Measurements from ENCODE around the gene DDX1. TPM values are rescaled to one million over a fixed set of nuclear protein-coding genes. Genes with fewer than 3 reads are reported as not detected.

Gene DDX1
- total and polyA plus RNA-seq, 9 of the 15 experiments (the other 6 are each of a cell fraction or from before 2014, with no cell fraction given): 116 to 277 (median 232) TPM

- TF ChIP-seq CBFA2T3 (IDR thresholded peaks at IDR 0.05) (no peak), ZNF143 (CRISPR knock-in tag; IDR thresholded peaks at IDR 0.05) (no peak), ZFX (CRISPR knock-in tag; IDR thresholded peaks at IDR 0.05) (peak; percentile 24; the same call in 1 of the 2 replicates), CBX2 (IDR thresholded peaks at IDR 0.05; ENCODE audit: insufficient read depth, low read length, poor library complexity, severe bottlenecking) (no peak), DPF2 (IDR thresholded peaks at IDR 0.05) (peak; percentile 71), ZFPM2 (CRISPR knock-in tag; IDR thresholded peaks at IDR 0.05) (no peak), ZNF445 (CRISPR knock-in tag; IDR thresholded peaks at IDR 0.05; ENCODE audit: low read depth) (no peak), PTTG1 (tag; IDR thresholded peaks at IDR 0.05; ENCODE audit: low read depth) (no peak), KAT8 (IDR thresholded peaks at IDR 0.05; ENCODE audit: low read depth) (no peak), HNRNPUL1 (IDR thresholded peaks at IDR 0.05; ENCODE audit: low read length) (no peak), HNRNPLL (IDR thresholded peaks at IDR 0.05; ENCODE audit: low read depth, low read length, poor library complexity, severe bottlenecking) (no peak), HDAC6 (IDR thresholded peaks at IDR 0.05; ENCODE audit: low read depth, low read length) (no peak), COPS2 (conservative IDR thresholded peaks at IDR 0.05) (no peak), SAFB (IDR thresholded peaks at IDR 0.05; ENCODE audit: borderline replicate concordance, low read depth, low read length) (no peak), NR2C1 (IDR thresholded peaks at IDR 0.05) (no peak), NR2C1 (tag; IDR thresholded peaks at IDR 0.05) (no peak)
- TF ChIP-seq, protein P1, sequence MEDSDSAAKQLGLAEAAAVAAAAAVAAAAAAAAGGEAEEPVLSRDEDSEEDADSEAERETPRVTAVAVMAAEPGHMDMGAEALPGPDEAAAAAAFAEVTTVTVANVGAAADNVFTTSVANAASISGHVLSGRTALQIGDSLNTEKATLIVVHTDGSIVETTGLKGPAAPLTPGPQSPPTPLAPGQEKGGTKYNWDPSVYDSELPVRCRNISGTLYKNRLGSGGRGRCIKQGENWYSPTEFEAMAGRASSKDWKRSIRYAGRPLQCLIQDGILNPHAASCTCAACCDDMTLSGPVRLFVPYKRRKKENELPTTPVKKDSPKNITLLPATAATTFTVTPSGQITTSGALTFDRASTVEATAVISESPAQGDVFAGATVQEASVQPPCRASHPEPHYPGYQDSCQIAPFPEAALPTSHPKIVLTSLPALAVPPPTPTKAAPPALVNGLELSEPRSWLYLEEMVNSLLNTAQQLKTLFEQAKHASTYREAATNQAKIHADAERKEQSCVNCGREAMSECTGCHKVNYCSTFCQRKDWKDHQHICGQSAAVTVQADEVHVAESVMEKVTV (CRISPR knock-in tag; IDR thresholded peaks at IDR 0.05): no peak; the same call in 1 of the 2 replicates
- TF ChIP-seq, protein P2, sequence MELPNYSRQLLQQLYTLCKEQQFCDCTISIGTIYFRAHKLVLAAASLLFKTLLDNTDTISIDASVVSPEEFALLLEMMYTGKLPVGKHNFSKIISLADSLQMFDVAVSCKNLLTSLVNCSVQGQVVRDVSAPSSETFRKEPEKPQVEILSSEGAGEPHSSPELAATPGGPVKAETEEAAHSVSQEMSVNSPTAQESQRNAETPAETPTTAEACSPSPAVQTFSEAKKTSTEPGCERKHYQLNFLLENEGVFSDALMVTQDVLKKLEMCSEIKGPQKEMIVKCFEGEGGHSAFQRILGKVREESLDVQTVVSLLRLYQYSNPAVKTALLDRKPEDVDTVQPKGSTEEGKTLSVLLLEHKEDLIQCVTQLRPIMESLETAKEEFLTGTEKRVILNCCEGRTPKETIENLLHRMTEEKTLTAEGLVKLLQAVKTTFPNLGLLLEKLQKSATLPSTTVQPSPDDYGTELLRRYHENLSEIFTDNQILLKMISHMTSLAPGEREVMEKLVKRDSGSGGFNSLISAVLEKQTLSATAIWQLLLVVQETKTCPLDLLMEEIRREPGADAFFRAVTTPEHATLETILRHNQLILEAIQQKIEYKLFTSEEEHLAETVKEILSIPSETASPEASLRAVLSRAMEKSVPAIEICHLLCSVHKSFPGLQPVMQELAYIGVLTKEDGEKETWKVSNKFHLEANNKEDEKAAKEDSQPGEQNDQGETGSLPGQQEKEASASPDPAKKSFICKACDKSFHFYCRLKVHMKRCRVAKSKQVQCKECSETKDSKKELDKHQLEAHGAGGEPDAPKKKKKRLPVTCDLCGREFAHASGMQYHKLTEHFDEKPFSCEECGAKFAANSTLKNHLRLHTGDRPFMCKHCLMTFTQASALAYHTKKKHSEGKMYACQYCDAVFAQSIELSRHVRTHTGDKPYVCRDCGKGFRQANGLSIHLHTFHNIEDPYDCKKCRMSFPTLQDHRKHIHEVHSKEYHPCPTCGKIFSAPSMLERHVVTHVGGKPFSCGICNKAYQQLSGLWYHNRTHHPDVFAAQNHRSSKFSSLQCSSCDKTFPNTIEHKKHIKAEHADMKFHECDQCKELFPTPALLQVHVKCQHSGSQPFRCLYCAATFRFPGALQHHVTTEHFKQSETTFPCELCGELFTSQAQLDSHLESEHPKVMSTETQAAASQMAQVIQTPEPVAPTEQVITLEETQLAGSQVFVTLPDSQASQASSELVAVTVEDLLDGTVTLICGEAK (IDR thresholded peaks at IDR 0.05): peak; percentile 30; the same call in 1 of the 2 replicates
- TF ChIP-seq, protein P2 (CRISPR knock-in tag; IDR thresholded peaks at IDR 0.05): no peak
Measured at GRCh38 chr2:15561574-15562344, 29.9 kb upstream of the DDX1 start (continued).

All from K562 (cell line).